ENCODE results near the gene GAST.
"Not testable (repeated sequence)": the region's sequence is repeated elsewhere in the genome, so short reads cannot be mapped to it uniquely, and the experiment has no call there.

GAST gene

GRCh38 chr17:41683441-41684007 lies 28.6 kb upstream of the GAST start:
- DNase-seq (ENCODE audit: low read depth, low spot score) = no peak
- H3K4me3 ChIP-seq (ENCODE audit: low read depth, low read length) = no peak overlapping the region
- TF ChIP-seq CTCF (IDR thresholded peaks at IDR 0.05; ENCODE audit: low read depth, low read length) = no peak
- in situ Hi-C loops (cut with HindIII; ENCODE audit: low sequenced_read_pairs) = no loop called here

GRCh38 chr17:41684035-41684434 lies 28.1 kb upstream of the GAST start:
- in situ Hi-C loops (cut with HindIII; ENCODE audit: low sequenced_read_pairs) = no loop called here
- DNase-seq (ENCODE audit: low read depth, low spot score) = no peak
- TF ChIP-seq CTCF (IDR thresholded peaks at IDR 0.05; ENCODE audit: low read depth, low read length) = no peak
- H3K4me3 ChIP-seq (ENCODE audit: low read depth, low read length) = no peak overlapping the region

- in situ Hi-C loops (cut with HindIII; ENCODE audit: low sequenced_read_pairs); DNase-seq (ENCODE audit: low read depth, low spot score); H3K4me3 ChIP-seq (ENCODE audit: low read depth, low read length): not testable (repeated sequence)
Measured at GRCh38 chr17:41685753-41686152, 26.4 kb upstream of the GAST start.

- in situ Hi-C loops (cut with HindIII; ENCODE audit: low sequenced_read_pairs) = no loop called here
- DNase-seq (ENCODE audit: low read depth, low spot score) = no peak
- H3K4me3 ChIP-seq (ENCODE audit: low read depth, low read length) = no peak overlapping the region
- no peak for TF ChIP-seq CTCF (IDR thresholded peaks at IDR 0.05; ENCODE audit: low read depth, low read length)
Measured at GRCh38 chr17:41686281-41686680, 25.9 kb upstream of the GAST start.

GRCh38 chr17:41687828-41688640 lies 24.1 kb upstream of the GAST start:
- peak; percentile 57 for DNase-seq (ENCODE audit: low read depth, low spot score)
- in situ Hi-C loops (cut with HindIII; ENCODE audit: low sequenced_read_pairs) = no loop called here
- TF ChIP-seq CTCF (IDR thresholded peaks at IDR 0.05; ENCODE audit: low read depth, low read length) = no peak
- H3K4me3 ChIP-seq (ENCODE audit: low read depth, low read length) = peak overlapping the region; percentile 98

- DNase-seq (ENCODE audit: low read depth, low spot score) = peak; percentile 100
- peak within 1 kb of the TSS; percentile 98 for H3K4me3 ChIP-seq (ENCODE audit: low read depth, low read length)
- no peak for TF ChIP-seq CTCF (IDR thresholded peaks at IDR 0.05; ENCODE audit: low read depth, low read length)
- in situ Hi-C loops (cut with HindIII; ENCODE audit: low sequenced_read_pairs) = no loop called here
Measured at GRCh38 chr17:41688641-41689496, 23.3 kb upstream of the GAST start, which contains the start of gene EIF1. Gene EIF1 (plus strand): TSS chr17:41688885. CDS start chr17:41689039, 154 bp downstream.
